Parathyroid adenoma (tissue), 2 donors: ENCODE data around the gene CXCR6.
A peak's percentile ranks its signal among the peaks of the same experiment; 100 is the strongest.

Source experiments
- H2AFZ ChIP-seq: fragments of 300-600 bp; sonication (generic); one replicate; pipeline ENCODE4 v1.7.0; 2017; ENCODE audit warnings: antibody characterized with exemption, mild to moderate bottlenecking
- H3K27ac ChIP-seq: fragments of 300-600 bp; sonication (generic); one replicate; pipeline ENCODE4 v1.7.0; 2017
- H3K27me3 ChIP-seq: fragments of 300-600 bp; sonication (generic); one replicate; pipeline ENCODE4 v1.7.0; 2017; ENCODE audit warnings: low read length; ENCODE audit not compliant: control insufficient read depth, insufficient read depth
- H3K36me3 ChIP-seq: fragments of 300-600 bp; sonication (generic); one replicate; pipeline ENCODE4 v1.7.0; 2017; ENCODE audit warnings: low read length; ENCODE audit not compliant: control insufficient read depth, insufficient read depth
- H3K4me1 ChIP-seq: fragments of 300-600 bp; sonication (generic); one replicate; pipeline ENCODE4 v1.7.0; 2017; ENCODE audit warnings: control low read depth
- H3K4me2 ChIP-seq: fragments of 300-600 bp; sonication (generic); one replicate; pipeline ENCODE4 v1.7.0; 2017; ENCODE audit warnings: low read length
- H3K4me3 ChIP-seq: fragments of 300-600 bp; sonication (generic); one replicate; pipeline ENCODE4 v1.7.0; 2017; ENCODE audit warnings: low read depth, low read length
- H3K79me2 ChIP-seq: fragments of 300-600 bp; sonication (generic); one replicate; pipeline ENCODE4 v1.7.0; 2017; ENCODE audit warnings: control low read depth
- H3K9ac ChIP-seq: fragments of 300-600 bp; sonication (generic); one replicate; pipeline ENCODE4 v1.7.0; 2017; ENCODE audit warnings: mild to moderate bottlenecking
- H3K9me3 ChIP-seq: fragments of 300-600 bp; sonication (generic); one replicate; pipeline ENCODE4 v1.7.0; 2017; ENCODE audit warnings: low read length; ENCODE audit not compliant: control insufficient read depth
- CTCF ChIP-seq: fragments of 300-600 bp; sonication (generic); IDR thresholded peaks from one replicate; pipeline ENCODE4 v1.7.0; 2017; ENCODE audit warnings: antibody characterized with exemption, mild to moderate bottlenecking
- donor health status: primary hyperparathyroidism.

CXCR6 gene

GRCh38 chr3:45937206-45938042 lies 5.8 kb upstream of the CXCR6 start:
- H3K79me2 ChIP-seq: no peaks in the 10 kb centered on the region
- no peaks in the 10 kb centered on the region for H3K9me3 ChIP-seq
- H3K36me3 ChIP-seq: no peaks in the 10 kb centered on the region
- no peak overlapping the region for H3K27ac ChIP-seq
- no peak for TF ChIP-seq CTCF
- no peaks in the 10 kb centered on the region for H3K27me3 ChIP-seq
- H2AFZ ChIP-seq: no peak overlapping the region
- no peak overlapping the region for H3K9ac ChIP-seq
- H3K4me1 ChIP-seq: no peaks in the 10 kb centered on the region
- no peak overlapping the region for H3K4me3 ChIP-seq
- H3K4me2 ChIP-seq: no peak overlapping the region

- no peak overlapping the region for H3K4me2 ChIP-seq
- H3K9ac ChIP-seq: no peak overlapping the region
- no peaks in the 10 kb centered on the region for H3K4me1 ChIP-seq
- H3K79me2 ChIP-seq: no peaks in the 10 kb centered on the region
- no peak overlapping the region for H2AFZ ChIP-seq
- H3K4me3 ChIP-seq: no peak overlapping the region
- H3K27ac ChIP-seq: no peak overlapping the region
- H3K9me3 ChIP-seq: no peaks in the 10 kb centered on the region
- no peak for TF ChIP-seq CTCF
- no peaks in the 10 kb centered on the region for H3K36me3 ChIP-seq
- H3K27me3 ChIP-seq: no peaks in the 10 kb centered on the region
These were observed 5.2 kb upstream of the CXCR6 start for GRCh38 chr3:45938043-45938435.

- Histone ChIP-seq H3K9ac (no peak overlapping the region), H2AFZ (no peak overlapping the region), H3K36me3 (no peaks in the 10 kb centered on the region), H3K79me2 (no peaks in the 10 kb centered on the region), H3K27me3 (no peaks in the 10 kb centered on the region), H3K27ac (no peak overlapping the region), H3K4me3 (no peak overlapping the region), H3K4me1 (no peaks in the 10 kb centered on the region), H3K9me3 (no peaks in the 10 kb centered on the region), H3K4me2 (no peak overlapping the region)
- peak; percentile 88 for TF ChIP-seq CTCF
These were observed 4.4 kb upstream of the CXCR6 start for GRCh38 chr3:45938864-45939263.

GRCh38 chr3:45939341-45939771 lies 3.9 kb upstream of the CXCR6 start:
- H3K27ac ChIP-seq: no peak overlapping the region

More at GRCh38 chr3:45939341-45939771, 3.9 kb upstream of the CXCR6 start:
- H3K79me2 ChIP-seq: no peaks in the 10 kb centered on the region
- no peaks in the 10 kb centered on the region for H3K4me1 ChIP-seq
- H3K9ac ChIP-seq: no peak overlapping the region
- H2AFZ ChIP-seq: no peak overlapping the region
- H3K27me3 ChIP-seq: no peaks in the 10 kb centered on the region
- no peak overlapping the region for H3K4me2 ChIP-seq
- no peak overlapping the region for H3K4me3 ChIP-seq
- TF ChIP-seq CTCF: no peak
- H3K9me3 ChIP-seq: no peaks in the 10 kb centered on the region
- no peaks in the 10 kb centered on the region for H3K36me3 ChIP-seq
